ENCODE measurements around the gene XKR3.

Gene XKR3

GRCh38 chr22:16834971-16835370 is 9.8 kb upstream of the XKR3 start:
- H3K4me3 ChIP-seq (ENCODE audit: low read depth in 1 of 2, low read length in 2 of 2) = no peak overlapping the region
- no peaks in the 10 kb centered on the region for H3K4me1 ChIP-seq (ENCODE audit: insufficient read depth, low read length)
- no peaks in the 10 kb centered on the region for H3K36me3 ChIP-seq (ENCODE audit: insufficient read depth, low read length)
- H3K9ac ChIP-seq (ENCODE audit: low read length) = no peak overlapping the region
- no peak overlapping the region for H3K27ac ChIP-seq (ENCODE audit: low read depth, low read length)
- no peaks in the 10 kb centered on the region for H3K9me3 ChIP-seq (ENCODE audit: low read length)
- no peaks in the 10 kb centered on the region for H3K27me3 ChIP-seq (ENCODE audit: control insufficient read depth in 1 of 2, insufficient read depth in 2 of 2, low read length in 2 of 2)

- Histone ChIP-seq H3K9me3 (ENCODE audit: low read length) (no peaks in the 10 kb centered on the region), H3K4me1 (ENCODE audit: insufficient read depth, low read length) (no peaks in the 10 kb centered on the region), H3K27me3 (ENCODE audit: control insufficient read depth in 1 of 2, insufficient read depth in 2 of 2, low read length in 2 of 2) (no peaks in the 10 kb centered on the region), H3K4me3 (ENCODE audit: low read depth in 1 of 2, low read length in 2 of 2) (no peak overlapping the region), H3K27ac (ENCODE audit: low read depth, low read length) (no peak overlapping the region), H3K9ac (ENCODE audit: low read length) (no peak overlapping the region), H3K36me3 (ENCODE audit: insufficient read depth, low read length) (no peaks in the 10 kb centered on the region)
Measured at GRCh38 chr22:16831257-16831656, 6.0 kb upstream of the XKR3 start.

GRCh38 chr22:16829985-16830384 is 4.8 kb upstream of the XKR3 start:
- no peak overlapping the region for H3K27ac ChIP-seq (ENCODE audit: low read depth, low read length)
- H3K9ac ChIP-seq (ENCODE audit: low read length) = no peak overlapping the region
- H3K4me3 ChIP-seq (ENCODE audit: low read depth in 1 of 2, low read length in 2 of 2) = no peak overlapping the region
- no peaks in the 10 kb centered on the region for H3K36me3 ChIP-seq (ENCODE audit: insufficient read depth, low read length)
- no peaks in the 10 kb centered on the region for H3K27me3 ChIP-seq (ENCODE audit: control insufficient read depth in 1 of 2, insufficient read depth in 2 of 2, low read length in 2 of 2)
- H3K4me1 ChIP-seq (ENCODE audit: insufficient read depth, low read length) = no peaks in the 10 kb centered on the region
- no peaks in the 10 kb centered on the region for H3K9me3 ChIP-seq (ENCODE audit: low read length)

- no peaks in the 10 kb centered on the region for H3K9me3 ChIP-seq (ENCODE audit: low read length)
- no peak overlapping the region for H3K4me3 ChIP-seq (ENCODE audit: low read depth in 1 of 2, low read length in 2 of 2)
- H3K36me3 ChIP-seq (ENCODE audit: insufficient read depth, low read length) = no peaks in the 10 kb centered on the region
- H3K27me3 ChIP-seq (ENCODE audit: control insufficient read depth in 1 of 2, insufficient read depth in 2 of 2, low read length in 2 of 2) = no peaks in the 10 kb centered on the region
- H3K27ac ChIP-seq (ENCODE audit: low read depth, low read length) = no peak overlapping the region
- H3K4me1 ChIP-seq (ENCODE audit: insufficient read depth, low read length) = no peaks in the 10 kb centered on the region
- H3K9ac ChIP-seq (ENCODE audit: low read length) = no peak overlapping the region
Measured at GRCh38 chr22:16828876-16829275, 3.7 kb upstream of the XKR3 start.

GRCh38 chr22:16827506-16827905 is 2.3 kb upstream of the XKR3 start:
- Histone ChIP-seq H3K9me3 (ENCODE audit: low read length) (no peaks in the 10 kb centered on the region), H3K4me1 (ENCODE audit: insufficient read depth, low read length) (no peaks in the 10 kb centered on the region), H3K27ac (ENCODE audit: low read depth, low read length) (no peak overlapping the region), H3K36me3 (ENCODE audit: insufficient read depth, low read length) (no peaks in the 10 kb centered on the region), H3K27me3 (ENCODE audit: control insufficient read depth in 1 of 2, insufficient read depth in 2 of 2, low read length in 2 of 2) (no peaks in the 10 kb centered on the region), H3K4me3 (ENCODE audit: low read depth in 1 of 2, low read length in 2 of 2) (no peak overlapping the region), H3K9ac (ENCODE audit: low read length) (no peak overlapping the region)

- no peaks in the 10 kb centered on the region for H3K36me3 ChIP-seq (ENCODE audit: insufficient read depth, low read length)
- no peak overlapping the region for H3K27ac ChIP-seq (ENCODE audit: low read depth, low read length)
- peaks cover 4% of the 10 kb centered on the region for H3K9me3 ChIP-seq (ENCODE audit: low read length)
- no peaks in the 10 kb centered on the region for H3K4me1 ChIP-seq (ENCODE audit: insufficient read depth, low read length)
- H3K27me3 ChIP-seq (ENCODE audit: control insufficient read depth in 1 of 2, insufficient read depth in 2 of 2, low read length in 2 of 2) = no peaks in the 10 kb centered on the region
- H3K9ac ChIP-seq (ENCODE audit: low read length) = no peak overlapping the region
- H3K4me3 ChIP-seq (ENCODE audit: low read depth in 1 of 2, low read length in 2 of 2) = no peak overlapping the region
Measured at GRCh38 chr22:16819249-16819648, 6.0 kb downstream of the XKR3 start.

- H3K27ac ChIP-seq (ENCODE audit: low read depth, low read length) = no peak overlapping the region
- no peak overlapping the region for H3K4me3 ChIP-seq (ENCODE audit: low read depth in 1 of 2, low read length in 2 of 2)
- H3K9ac ChIP-seq (ENCODE audit: low read length) = no peak overlapping the region
- H3K36me3 ChIP-seq (ENCODE audit: insufficient read depth, low read length) = no peaks in the 10 kb centered on the region
- H3K27me3 ChIP-seq (ENCODE audit: control insufficient read depth in 1 of 2, insufficient read depth in 2 of 2, low read length in 2 of 2) = no peaks in the 10 kb centered on the region
- no peaks in the 10 kb centered on the region for H3K4me1 ChIP-seq (ENCODE audit: insufficient read depth, low read length)
- peaks cover 4% of the 10 kb centered on the region for H3K9me3 ChIP-seq (ENCODE audit: low read length)
Measured at GRCh38 chr22:16818538-16818937, 6.7 kb downstream of the XKR3 start.

- H3K27me3 ChIP-seq (ENCODE audit: control insufficient read depth in 1 of 2, insufficient read depth in 2 of 2, low read length in 2 of 2) = no peaks in the 10 kb centered on the region
- no peak overlapping the region for H3K4me3 ChIP-seq (ENCODE audit: low read depth in 1 of 2, low read length in 2 of 2)
- no peak overlapping the region for H3K9ac ChIP-seq (ENCODE audit: low read length)
- H3K27ac ChIP-seq (ENCODE audit: low read depth, low read length) = no peak overlapping the region
- H3K36me3 ChIP-seq (ENCODE audit: insufficient read depth, low read length) = no peaks in the 10 kb centered on the region
- no peaks in the 10 kb centered on the region for H3K4me1 ChIP-seq (ENCODE audit: insufficient read depth, low read length)
- H3K9me3 ChIP-seq (ENCODE audit: low read length) = peaks cover 4% of the 10 kb centered on the region
Measured at GRCh38 chr22:16815073-16815472, 10.1 kb downstream of the XKR3 start.

GRCh38 chr22:16810188-16810802 is 14.9 kb downstream of the XKR3 start:
- Histone ChIP-seq H3K4me3 (ENCODE audit: low read depth in 1 of 2, low read length in 2 of 2) (no peak overlapping the region), H3K36me3 (ENCODE audit: insufficient read depth, low read length) (no peaks in the 10 kb centered on the region), H3K27me3 (ENCODE audit: control insufficient read depth in 1 of 2, insufficient read depth in 2 of 2, low read length in 2 of 2) (no peaks in the 10 kb centered on the region), H3K9me3 (ENCODE audit: low read length) (peaks cover 4% of the 10 kb centered on the region), H3K4me1 (ENCODE audit: insufficient read depth, low read length) (no peaks in the 10 kb centered on the region), H3K27ac (ENCODE audit: low read depth, low read length) (no peak overlapping the region), H3K9ac (ENCODE audit: low read length) (no peak overlapping the region)

- Histone ChIP-seq H3K4me1 (ENCODE audit: insufficient read depth, low read length) (no peaks in the 10 kb centered on the region), H3K27ac (ENCODE audit: low read depth, low read length) (no peak overlapping the region), H3K36me3 (ENCODE audit: insufficient read depth, low read length) (no peaks in the 10 kb centered on the region), H3K9me3 (ENCODE audit: low read length) (no peaks in the 10 kb centered on the region), H3K9ac (ENCODE audit: low read length) (no peak overlapping the region), H3K4me3 (ENCODE audit: low read depth in 1 of 2, low read length in 2 of 2) (no peak overlapping the region), H3K27me3 (ENCODE audit: control insufficient read depth in 1 of 2, insufficient read depth in 2 of 2, low read length in 2 of 2) (no peaks in the 10 kb centered on the region)
Measured at GRCh38 chr22:16808744-16809143, 16.5 kb downstream of the XKR3 start.

- H3K4me1 ChIP-seq (ENCODE audit: insufficient read depth, low read length) = no peaks in the 10 kb centered on the region
- no peak overlapping the region for H3K4me3 ChIP-seq (ENCODE audit: low read depth in 1 of 2, low read length in 2 of 2)
- no peak overlapping the region for H3K9ac ChIP-seq (ENCODE audit: low read length)
- no peak overlapping the region for H3K27ac ChIP-seq (ENCODE audit: low read depth, low read length)
- no peaks in the 10 kb centered on the region for H3K27me3 ChIP-seq (ENCODE audit: control insufficient read depth in 1 of 2, insufficient read depth in 2 of 2, low read length in 2 of 2)
- no peaks in the 10 kb centered on the region for H3K9me3 ChIP-seq (ENCODE audit: low read length)
- H3K36me3 ChIP-seq (ENCODE audit: insufficient read depth, low read length) = no peaks in the 10 kb centered on the region
Measured at GRCh38 chr22:16807109-16807508, 18.1 kb downstream of the XKR3 start.

GRCh38 chr22:16806401-16806800 is 18.8 kb downstream of the XKR3 start:
- H3K27me3 ChIP-seq (ENCODE audit: control insufficient read depth in 1 of 2, insufficient read depth in 2 of 2, low read length in 2 of 2) = no peaks in the 10 kb centered on the region
- H3K4me1 ChIP-seq (ENCODE audit: insufficient read depth, low read length) = no peaks in the 10 kb centered on the region
- no peaks in the 10 kb centered on the region for H3K9me3 ChIP-seq (ENCODE audit: low read length)
- H3K36me3 ChIP-seq (ENCODE audit: insufficient read depth, low read length) = no peaks in the 10 kb centered on the region
- H3K4me3 ChIP-seq (ENCODE audit: low read depth in 1 of 2, low read length in 2 of 2) = no peak overlapping the region
- no peak overlapping the region for H3K27ac ChIP-seq (ENCODE audit: low read depth, low read length)
- no peak overlapping the region for H3K9ac ChIP-seq (ENCODE audit: low read length)

Measured in muscle layer of colon (tissue), 2 donors.